ENCODE results near the gene NMRK1.

DNA sequence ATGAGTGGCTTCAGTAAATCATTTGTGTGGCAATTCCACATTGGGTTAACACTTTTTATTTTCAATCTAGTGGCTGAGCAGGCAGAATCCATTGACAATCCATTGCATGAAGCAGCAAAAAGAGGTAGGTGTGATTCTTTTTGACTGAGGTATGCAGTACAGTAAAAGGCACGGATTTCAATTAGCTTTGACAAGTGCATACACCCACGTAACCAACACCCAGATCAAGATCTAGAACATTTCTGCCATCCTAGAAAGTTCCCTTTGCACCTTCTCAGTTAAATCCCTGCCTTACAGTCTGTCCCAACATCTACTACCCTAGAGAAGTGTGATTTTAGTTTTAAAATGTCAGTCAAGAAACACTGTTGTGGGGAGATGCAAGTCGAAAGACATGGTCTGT is 43.7 kb upstream of the NMRK1 start:
- TF ChIP-seq, protein P1, sequence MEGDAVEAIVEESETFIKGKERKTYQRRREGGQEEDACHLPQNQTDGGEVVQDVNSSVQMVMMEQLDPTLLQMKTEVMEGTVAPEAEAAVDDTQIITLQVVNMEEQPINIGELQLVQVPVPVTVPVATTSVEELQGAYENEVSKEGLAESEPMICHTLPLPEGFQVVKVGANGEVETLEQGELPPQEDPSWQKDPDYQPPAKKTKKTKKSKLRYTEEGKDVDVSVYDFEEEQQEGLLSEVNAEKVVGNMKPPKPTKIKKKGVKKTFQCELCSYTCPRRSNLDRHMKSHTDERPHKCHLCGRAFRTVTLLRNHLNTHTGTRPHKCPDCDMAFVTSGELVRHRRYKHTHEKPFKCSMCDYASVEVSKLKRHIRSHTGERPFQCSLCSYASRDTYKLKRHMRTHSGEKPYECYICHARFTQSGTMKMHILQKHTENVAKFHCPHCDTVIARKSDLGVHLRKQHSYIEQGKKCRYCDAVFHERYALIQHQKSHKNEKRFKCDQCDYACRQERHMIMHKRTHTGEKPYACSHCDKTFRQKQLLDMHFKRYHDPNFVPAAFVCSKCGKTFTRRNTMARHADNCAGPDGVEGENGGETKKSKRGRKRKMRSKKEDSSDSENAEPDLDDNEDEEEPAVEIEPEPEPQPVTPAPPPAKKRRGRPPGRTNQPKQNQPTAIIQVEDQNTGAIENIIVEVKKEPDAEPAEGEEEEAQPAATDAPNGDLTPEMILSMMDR (conservative IDR thresholded peaks at IDR 0.05; ENCODE audit: low read depth, low read length) = no peak
- TF ChIP-seq EZH2 (IDR thresholded peaks at IDR 0.05; ENCODE audit: borderline replicate concordance, low read depth, low read length, poor library complexity, severe bottlenecking) = no peak

Measured in A673 (cell line).